GM13976 (cell line): ENCODE results near the gene LCN9.

Source experiments
- DNase-seq: peaks from one replicate; pipeline ENCODE4 v3.0.0; 2012; ENCODE audit warnings: low spot score
- CTCF ChIP-seq: IDR thresholded peaks from 2 replicates; pipeline ENCODE4 v1.5.1; 2012; ENCODE audit warnings: borderline replicate concordance, mild to moderate bottlenecking; ENCODE audit not compliant: insufficient read depth; ENCODE audit errors: extremely low read depth, missing control alignments, control extremely low read depth
- in situ Hi-C: fragments of 300-500 bp; cut with MboI; formaldehyde crosslinking; loops from one replicate; pipeline ENCODE4 v1.12.0; 2022; ENCODE audit warnings: low sequenced_read_pairs, mixed read lengths, inconsistent platforms; ENCODE audit not compliant: unreplicated experiment

The LCN9 gene

GRCh38 chr9:135678236-135679017 lies 15.3 kb downstream of the LCN9 start:
- DNase-seq, result no peak
- TF ChIP-seq CTCF, result no peak
- in situ Hi-C loops, result no loop called here

- TF ChIP-seq CTCF, result no peak
- no peak for DNase-seq
- in situ Hi-C loops, result no loop called here
Measured at GRCh38 chr9:135680056-135680455, 16.9 kb downstream of the LCN9 start.

GRCh38 chr9:135681161-135681560 lies 18.1 kb downstream of the LCN9 start:
- in situ Hi-C loops, result no loop called here
- no peak for TF ChIP-seq CTCF
- DNase-seq, result no peak

GRCh38 chr9:135683401-135684034 lies 20.4 kb downstream of the LCN9 start:
- in situ Hi-C loops, result no loop called here
- DNase-seq, result no peak
- no peak for TF ChIP-seq CTCF

GRCh38 chr9:135684691-135685090 lies 21.6 kb downstream of the LCN9 start:
- DNase-seq, result no peak
- TF ChIP-seq CTCF, result no peak
- in situ Hi-C loops, result no loop called here

- no peak for DNase-seq
- in situ Hi-C loops, result no loop called here
- no peak for TF ChIP-seq CTCF
Measured at GRCh38 chr9:135687216-135687615, 24.1 kb downstream of the LCN9 start.
